HepG2 (cell line): ENCODE data around the gene LYSMD3. TPM values are rescaled to one million over a fixed set of nuclear protein-coding genes. Genes with fewer than 3 reads are reported as not detected.

ENCODE experiments used
- ATAC-seq: fragments of 200-7000 bp; cut with Tn5 transposase; 3 replicates; pipeline ENCODE4 v1.9.1; 2020; ENCODE audit warnings: mild to moderate bottlenecking, moderate library complexity
- BruUV-seq: library from RNA; stranded (reverse); fragments of 400-500 nt; replicated peaks from 2 replicates; lab custom pipeline; 2021; lab: Mats Ljungman, UMichigan
- CTCF ChIA-PET: fragments of 300-600 bp; formaldehyde crosslinking; extraction: SDS; loops from one replicate; lab custom pipeline; 2021; ENCODE audit warnings: low total read pairs, inconsistent platforms, low intra/inter-chr PET ratio; lab: Yijun Ruan, JAX
- POLR2A ChIA-PET: fragments of 350-600 bp; sonication (Branson Sonifier 250); formaldehyde crosslinking; loops from one replicate; lab custom pipeline; 2020; ENCODE audit warnings: antibody characterized with exemption, inconsistent platforms; lab: Yijun Ruan, JAX
- DNase-seq: peaks from one replicate; pipeline ENCODE4 v3.0.0-alpha.2; 2015; ENCODE audit warnings: low spot score
- FAIRE-seq: peaks from 3 replicates; lab custom pipeline; 2011; peaks lifted over from hg19 to GRCh38; lab: Jason Lieb, UNC
- H2AFZ ChIP-seq: one replicate; pipeline ENCODE4 v1.6.1; 2011; ENCODE audit warnings: low read length, inconsistent platforms
- H3K27ac ChIP-seq: fragments of 300-600 bp; 3 replicates; pipeline ENCODE4 v1.8.0; 2011; ENCODE audit warnings: mixed run types, mild to moderate bottlenecking, mixed read lengths, low read length, inconsistent platforms; ENCODE audit not compliant: insufficient read depth; ENCODE audit errors: extremely low read length
- H3K27me3 ChIP-seq, 2 experiments: fragments of 200-600 bp in 1 of 2; 2 replicates in 1 of 2; 3 replicates in 1 of 2; pipeline versions ENCODE4 v1.6.0 to v1.8.0; 2011; ENCODE audit warnings: low read length in 2 of 2, mild to moderate bottlenecking in 2 of 2, moderate library complexity in 2 of 2, inconsistent platforms in 1 of 2; ENCODE audit not compliant: insufficient read depth in 2 of 2, control insufficient read depth in 1 of 2
- H3K36me3 ChIP-seq, 2 experiments: fragments of 200-600 bp in 1 of 2; replicated peaks in 1 of 2; 2 replicates in 1 of 2; 3 replicates in 1 of 2; pipeline versions ENCODE4 v1.5.1 to v1.8.0; 2011; ENCODE audit warnings: low read length in 2 of 2, inconsistent platforms in 1 of 2; ENCODE audit not compliant: insufficient read depth in 2 of 2, control insufficient read depth in 1 of 2
- H3K4me1 ChIP-seq: 2 replicates; pipeline ENCODE4 v1.5.1; 2012; ENCODE audit warnings: low read length, inconsistent platforms; ENCODE audit not compliant: insufficient read depth
- H3K4me2 ChIP-seq: 2 replicates; pipeline ENCODE4 v1.6.0; 2011; ENCODE audit warnings: low read depth, low read length, inconsistent platforms
- H3K4me3 ChIP-seq, 3 experiments: fragments of 200-600 bp in 1 of 3; sonication (generic), shearing (Covaris generic) in 1 of 3; replicated peaks in 1 of 3; 2 replicates each; pipeline ENCODE4 v1.5.1; 2011 to 2016; ENCODE audit warnings: low read length in 3 of 3, inconsistent platforms in 2 of 3, low read depth in 2 of 3, mild to moderate bottlenecking in 2 of 3, control low read depth in 1 of 3, mixed read lengths in 1 of 3; ENCODE audit not compliant: insufficient read depth in 1 of 3
- H3K79me2 ChIP-seq: one replicate; pipeline ENCODE4 v1.6.1; 2011; ENCODE audit warnings: low read length, inconsistent platforms; ENCODE audit not compliant: insufficient read depth
- H3K9ac ChIP-seq: 2 replicates; pipeline ENCODE4 v1.6.0; 2011; ENCODE audit warnings: mild to moderate bottlenecking, low read depth, low read length, inconsistent platforms; ENCODE audit not compliant: insufficient read depth
- H3K9me3 ChIP-seq: 2 replicates; pipeline ENCODE4 v1.5.1; 2012; ENCODE audit warnings: mild to moderate bottlenecking, low read length
- H4K20me1 ChIP-seq: 2 replicates; pipeline ENCODE4 v1.6.0; 2011; ENCODE audit warnings: inconsistent platforms, mild to moderate bottlenecking, low read length, moderate library complexity; ENCODE audit not compliant: insufficient read depth
- ASH2L ChIP-seq: fragments of 300-600, 200-600 bp; sonication (generic); IDR thresholded peaks from 2 replicates; pipeline ENCODE4 v1.7.0; 2017; ENCODE audit warnings: low read depth, mild to moderate bottlenecking, moderate library complexity, mixed read lengths, low read length; ENCODE audit not compliant: insufficient read length
- RFXAP ChIP-seq: sonication (generic); formaldehyde crosslinking; IDR thresholded peaks from 2 replicates; pipeline ENCODE4 v1.4.0; 2020; ENCODE audit warnings: missing genetic modification reagents, borderline replicate concordance
- ZNF569 ChIP-seq: sonication (generic); formaldehyde crosslinking; IDR thresholded peaks from 2 replicates; pipeline ENCODE4 v1.5.0; 2020; ENCODE audit warnings: mild to moderate bottlenecking, missing genetic modification reagents, moderate library complexity, borderline replicate concordance
- ZNF605 ChIP-seq: sonication (generic); formaldehyde crosslinking; IDR thresholded peaks from 2 replicates; pipeline ENCODE4 v1.8.0; 2022; ENCODE audit warnings: mild to moderate bottlenecking, missing genetic modification reagents
- ZNF607 ChIP-seq: sonication (generic); formaldehyde crosslinking; IDR thresholded peaks from 2 replicates; pipeline ENCODE4 v1.5.1; 2020; ENCODE audit warnings: missing genetic modification reagents, mild to moderate bottlenecking, borderline replicate concordance
- WGBS: methylation state at CpG from one replicate; pipeline ENCODE4 v1.1.6; 2017; ENCODE audit warnings: low lambda C conversion rate; 5-methylcytosine and 5-hydroxymethylcytosine counted together
- in situ Hi-C: cut with HindIII; loops from 2 replicates; pipeline ENCODE4 v1.10.0; 2017; ENCODE audit warnings: low pct_unique_long_range_greater_than_20kb; ENCODE audit not compliant: extremely low pct_ligation_motif_present
- intact Hi-C: fragments of 100-400 bp; cut with micrococcal nuclease; formaldehyde crosslinking; loops from one replicate; pipeline ENCODE4 v1.10.0; 2022; ENCODE audit not compliant: unreplicated experiment
- polyA plus RNA-seq, 8 experiments: library from polyadenylated mRNA; depleted of rRNA in 3 of 8; stranded (reverse) in 7 of 8; unstranded in 1 of 8; fragments of >200 nt; fragmentation: Illumina TruSeq in 4 of 8; extraction: Trizol in 4 of 8; gene quantifications; 2 replicates each; pipeline versions ENCODE4 v1.2.1 to v1.2.3, GENCODE V29; 2011 to 2016; ENCODE audit warnings: low read depth in 4 of 8, missing spikeins in 1 of 8, mixed read lengths in 1 of 8; ENCODE audit not compliant: insufficient read depth in 1 of 8
- total RNA-seq, 5 experiments: library from RNA; depleted of rRNA; stranded (reverse); fragments of >200 nt; fragmentation: Illumina TruSeq; extraction: Trizol; gene quantifications; 2 replicates each; pipeline ENCODE4 v1.2.3, GENCODE V29; 2016; ENCODE audit warnings: low read depth in 1 of 5
- TF ChIP-seq, protein P1 (sequence below): sonication (generic); formaldehyde crosslinking; IDR thresholded peaks from 2 replicates; pipeline ENCODE4 v1.4.0; 2020; ENCODE audit warnings: mild to moderate bottlenecking, low read depth, missing genetic modification reagents
- TF ChIP-seq, protein P2 (sequence below): sonication (generic); formaldehyde crosslinking; IDR thresholded peaks from 2 replicates; pipeline ENCODE4 v1.4.0; 2020; ENCODE audit warnings: mild to moderate bottlenecking, missing genetic modification reagents
- TF ChIP-seq, protein P3 (sequence below): sonication (generic); formaldehyde crosslinking; IDR thresholded peaks from 2 replicates; pipeline ENCODE4 v1.8.0; 2023; ENCODE audit warnings: mild to moderate bottlenecking, missing genetic modification reagents
- TF ChIP-seq, protein P4 (sequence below): sonication (generic); formaldehyde crosslinking; IDR thresholded peaks from 2 replicates; pipeline ENCODE4 v1.8.0; 2022; ENCODE audit warnings: missing genetic modification reagents, mild to moderate bottlenecking, borderline replicate concordance

LYSMD3 gene
- total and polyA plus RNA-seq, 2 of the 13 experiments (the other 11 are each of a cell fraction or from before 2014, with no cell fraction given), result 9.1 to 13.8 TPM

DNA sequence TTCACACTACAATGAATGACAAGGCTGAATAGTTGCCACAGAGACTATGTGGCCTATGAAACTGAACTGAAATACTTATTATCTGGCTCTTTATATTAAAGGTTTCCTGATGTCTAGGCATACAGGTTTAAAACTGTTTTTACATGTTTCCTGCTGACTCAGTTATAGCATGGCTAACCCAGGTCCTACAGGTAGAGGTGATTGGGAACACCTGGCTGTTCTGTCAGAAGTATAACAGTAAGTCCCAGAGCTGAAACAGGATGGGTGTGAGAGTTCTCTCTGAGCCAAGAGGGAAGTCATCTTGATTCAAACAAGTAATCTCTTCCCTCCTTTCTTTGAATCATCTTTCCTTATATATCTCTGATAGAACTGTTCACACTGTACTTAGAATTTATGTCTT lies 24.3 kb upstream of the LYSMD3 start:
- no TSS peak for BruUV-seq
- CTCF ChIA-PET, result no interaction called here
- in situ Hi-C loops (no loop called here), intact Hi-C loops (no loop called here)
- peaks cover 2 to 19% of the 10 kb centered on the region in 2 experiments; a peak in 3 of 5 replicates for H3K27me3 ChIP-seq
- no peak overlapping the region for H3K27ac ChIP-seq
- POLR2A ChIA-PET, result no interaction called here
- H3K9ac ChIP-seq, result no peak overlapping the region
- H3K36me3 ChIP-seq, result no peaks in the 10 kb centered on the region
- no peak overlapping the region for H2AFZ ChIP-seq
- no peaks in the 10 kb centered on the region for H3K9me3 ChIP-seq
- H3K4me2 ChIP-seq, result no peak overlapping the region
- no peak overlapping the region for H3K4me3 ChIP-seq
- TF ChIP-seq, protein P1, sequence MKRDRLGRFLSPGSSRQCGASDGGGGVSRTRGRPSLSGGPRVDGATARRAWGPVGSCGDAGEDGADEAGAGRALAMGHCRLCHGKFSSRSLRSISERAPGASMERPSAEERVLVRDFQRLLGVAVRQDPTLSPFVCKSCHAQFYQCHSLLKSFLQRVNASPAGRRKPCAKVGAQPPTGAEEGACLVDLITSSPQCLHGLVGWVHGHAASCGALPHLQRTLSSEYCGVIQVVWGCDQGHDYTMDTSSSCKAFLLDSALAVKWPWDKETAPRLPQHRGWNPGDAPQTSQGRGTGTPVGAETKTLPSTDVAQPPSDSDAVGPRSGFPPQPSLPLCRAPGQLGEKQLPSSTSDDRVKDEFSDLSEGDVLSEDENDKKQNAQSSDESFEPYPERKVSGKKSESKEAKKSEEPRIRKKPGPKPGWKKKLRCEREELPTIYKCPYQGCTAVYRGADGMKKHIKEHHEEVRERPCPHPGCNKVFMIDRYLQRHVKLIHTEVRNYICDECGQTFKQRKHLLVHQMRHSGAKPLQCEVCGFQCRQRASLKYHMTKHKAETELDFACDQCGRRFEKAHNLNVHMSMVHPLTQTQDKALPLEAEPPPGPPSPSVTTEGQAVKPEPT (CRISPR knock-in tag), result no peak
- no peak for TF ChIP-seq ASH2L
- no peaks in the 10 kb centered on the region for H3K4me1 ChIP-seq
- DNase-seq, result no peak
- no peak for FAIRE-seq
- ATAC-seq, result no peak
- H4K20me1 ChIP-seq, result no peaks in the 10 kb centered on the region
- no peaks in the 10 kb centered on the region for H3K79me2 ChIP-seq

DNA sequence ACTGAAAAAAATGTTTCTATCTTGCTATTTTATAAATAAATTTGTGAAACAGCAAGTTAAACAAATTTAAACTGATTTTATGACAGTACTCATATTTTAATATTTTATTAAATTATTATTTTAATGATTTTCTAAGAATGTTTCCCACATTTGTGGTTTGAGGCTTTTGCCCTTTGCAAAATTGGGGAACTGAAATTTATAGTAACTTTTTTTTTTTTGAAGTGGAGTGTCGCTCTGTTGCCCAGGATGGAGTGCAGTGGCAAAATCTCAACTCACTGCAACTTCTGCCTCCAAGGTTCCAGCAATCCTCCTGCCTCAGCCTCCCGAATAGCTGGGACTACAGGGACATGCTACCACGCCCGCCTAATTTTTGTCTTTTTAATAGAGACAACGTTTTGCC lies 22.0 kb upstream of the LYSMD3 start:
- DNase-seq (no peak), FAIRE-seq (no peak), ATAC-seq (no peak)
- Histone ChIP-seq H3K4me1 (peaks cover 8% of the 10 kb centered on the region), H4K20me1 (no peaks in the 10 kb centered on the region), H3K9ac (no peak overlapping the region), H3K27ac (no peak overlapping the region), H3K4me2 (no peak overlapping the region), H3K4me3 (no peak overlapping the region), H3K27me3 (peaks cover 2% of the 10 kb centered on the region in 2 experiments; a peak in 2 of 5 replicates), H3K9me3 (no peaks in the 10 kb centered on the region), H3K36me3 (no peaks in the 10 kb centered on the region), H2AFZ (no peak overlapping the region), H3K79me2 (no peaks in the 10 kb centered on the region)
- intact Hi-C loops, result no loop called here
- in situ Hi-C loops, result no loop called here
- BruUV-seq, result no TSS peak
- 17% methylated on average over 5 of the region's 5 CpGs for WGBS
- ChIA-PET CTCF (no interaction called here), POLR2A (no interaction called here)
- TF ChIP-seq ZNF569 (CRISPR knock-in tag), result no peak
- TF ChIP-seq RFXAP, result no peak
- no peak for TF ChIP-seq ZNF607 (CRISPR knock-in tag)
- TF ChIP-seq, protein P2, sequence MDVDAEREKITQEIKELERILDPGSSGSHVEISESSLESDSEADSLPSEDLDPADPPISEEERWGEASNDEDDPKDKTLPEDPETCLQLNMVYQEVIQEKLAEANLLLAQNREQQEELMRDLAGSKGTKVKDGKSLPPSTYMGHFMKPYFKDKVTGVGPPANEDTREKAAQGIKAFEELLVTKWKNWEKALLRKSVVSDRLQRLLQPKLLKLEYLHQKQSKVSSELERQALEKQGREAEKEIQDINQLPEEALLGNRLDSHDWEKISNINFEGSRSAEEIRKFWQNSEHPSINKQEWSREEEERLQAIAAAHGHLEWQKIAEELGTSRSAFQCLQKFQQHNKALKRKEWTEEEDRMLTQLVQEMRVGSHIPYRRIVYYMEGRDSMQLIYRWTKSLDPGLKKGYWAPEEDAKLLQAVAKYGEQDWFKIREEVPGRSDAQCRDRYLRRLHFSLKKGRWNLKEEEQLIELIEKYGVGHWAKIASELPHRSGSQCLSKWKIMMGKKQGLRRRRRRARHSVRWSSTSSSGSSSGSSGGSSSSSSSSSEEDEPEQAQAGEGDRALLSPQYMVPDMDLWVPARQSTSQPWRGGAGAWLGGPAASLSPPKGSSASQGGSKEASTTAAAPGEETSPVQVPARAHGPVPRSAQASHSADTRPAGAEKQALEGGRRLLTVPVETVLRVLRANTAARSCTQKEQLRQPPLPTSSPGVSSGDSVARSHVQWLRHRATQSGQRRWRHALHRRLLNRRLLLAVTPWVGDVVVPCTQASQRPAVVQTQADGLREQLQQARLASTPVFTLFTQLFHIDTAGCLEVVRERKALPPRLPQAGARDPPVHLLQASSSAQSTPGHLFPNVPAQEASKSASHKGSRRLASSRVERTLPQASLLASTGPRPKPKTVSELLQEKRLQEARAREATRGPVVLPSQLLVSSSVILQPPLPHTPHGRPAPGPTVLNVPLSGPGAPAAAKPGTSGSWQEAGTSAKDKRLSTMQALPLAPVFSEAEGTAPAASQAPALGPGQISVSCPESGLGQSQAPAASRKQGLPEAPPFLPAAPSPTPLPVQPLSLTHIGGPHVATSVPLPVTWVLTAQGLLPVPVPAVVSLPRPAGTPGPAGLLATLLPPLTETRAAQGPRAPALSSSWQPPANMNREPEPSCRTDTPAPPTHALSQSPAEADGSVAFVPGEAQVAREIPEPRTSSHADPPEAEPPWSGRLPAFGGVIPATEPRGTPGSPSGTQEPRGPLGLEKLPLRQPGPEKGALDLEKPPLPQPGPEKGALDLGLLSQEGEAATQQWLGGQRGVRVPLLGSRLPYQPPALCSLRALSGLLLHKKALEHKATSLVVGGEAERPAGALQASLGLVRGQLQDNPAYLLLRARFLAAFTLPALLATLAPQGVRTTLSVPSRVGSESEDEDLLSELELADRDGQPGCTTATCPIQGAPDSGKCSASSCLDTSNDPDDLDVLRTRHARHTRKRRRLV (CRISPR knock-in tag), result no peak
- TF ChIP-seq, protein P3, sequence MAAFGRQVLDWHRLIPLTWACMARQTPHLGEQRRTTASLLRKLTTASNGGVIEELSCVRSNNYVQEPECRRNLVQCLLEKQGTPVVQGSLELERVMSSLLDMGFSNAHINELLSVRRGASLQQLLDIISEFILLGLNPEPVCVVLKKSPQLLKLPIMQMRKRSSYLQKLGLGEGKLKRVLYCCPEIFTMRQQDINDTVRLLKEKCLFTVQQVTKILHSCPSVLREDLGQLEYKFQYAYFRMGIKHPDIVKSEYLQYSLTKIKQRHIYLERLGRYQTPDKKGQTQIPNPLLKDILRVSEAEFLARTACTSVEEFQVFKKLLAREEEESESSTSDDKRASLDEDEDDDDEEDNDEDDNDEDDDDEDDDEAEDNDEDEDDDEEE (CRISPR knock-in tag), result no peak
- no peak for TF ChIP-seq ZNF605
- TF ChIP-seq, protein P4, sequence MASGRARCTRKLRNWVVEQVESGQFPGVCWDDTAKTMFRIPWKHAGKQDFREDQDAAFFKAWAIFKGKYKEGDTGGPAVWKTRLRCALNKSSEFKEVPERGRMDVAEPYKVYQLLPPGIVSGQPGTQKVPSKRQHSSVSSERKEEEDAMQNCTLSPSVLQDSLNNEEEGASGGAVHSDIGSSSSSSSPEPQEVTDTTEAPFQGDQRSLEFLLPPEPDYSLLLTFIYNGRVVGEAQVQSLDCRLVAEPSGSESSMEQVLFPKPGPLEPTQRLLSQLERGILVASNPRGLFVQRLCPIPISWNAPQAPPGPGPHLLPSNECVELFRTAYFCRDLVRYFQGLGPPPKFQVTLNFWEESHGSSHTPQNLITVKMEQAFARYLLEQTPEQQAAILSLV (CRISPR knock-in tag), result no peak
